GM23248 (cell line): ENCODE results near the gene SLC45A2. TPM values are rescaled to one million over a fixed set of nuclear protein-coding genes. Genes with fewer than 3 reads are reported as not detected.

Experiments
- DNase-seq: peaks from one replicate; pipeline ENCODE4 v3.0.0-alpha.2; 2015
- H2AFZ ChIP-seq: fragments of 200-600 bp; sonication (generic); 2 replicates; pipeline ENCODE4 v1.6.1; 2016; ENCODE audit warnings: antibody characterized with exemption
- H3F3A ChIP-seq: fragments of 200-600 bp; sonication (generic); 2 replicates; pipeline ENCODE4 v1.6.1; 2016; ENCODE audit warnings: mild to moderate bottlenecking, antibody characterized with exemption, mixed run types; ENCODE audit not compliant: insufficient read depth
- H3K27ac ChIP-seq: fragments of 200-600 bp; sonication (generic); 2 replicates; pipeline ENCODE4 v1.5.1; 2016; ENCODE audit warnings: mild to moderate bottlenecking
- H3K27me3 ChIP-seq: fragments of 200-600 bp; sonication (generic); replicated peaks from 2 replicates; pipeline ENCODE4 v1.6.1; 2016; ENCODE audit warnings: mild to moderate bottlenecking; ENCODE audit not compliant: insufficient read depth
- H3K36me3 ChIP-seq: fragments of 200-600 bp; sonication (generic); 2 replicates; pipeline ENCODE4 v1.6.1; 2016; ENCODE audit warnings: low read depth, mild to moderate bottlenecking
- H3K4me1 ChIP-seq: fragments of 200-600 bp; sonication (generic); 2 replicates; pipeline ENCODE4 v1.6.1; 2016; ENCODE audit warnings: mild to moderate bottlenecking; ENCODE audit not compliant: insufficient read depth
- H3K4me2 ChIP-seq: fragments of 200-600 bp; sonication (generic); one replicate; pipeline ENCODE4 v1.6.1; 2016; ENCODE audit warnings: mild to moderate bottlenecking; ENCODE audit not compliant: unreplicated experiment
- H3K4me3 ChIP-seq: fragments of 200-600 bp; sonication (generic); 2 replicates; pipeline ENCODE4 v1.5.1; 2016; ENCODE audit warnings: mild to moderate bottlenecking
- H3K79me2 ChIP-seq: fragments of 200-600 bp; sonication (generic); 2 replicates; pipeline ENCODE4 v1.6.1; 2016; ENCODE audit warnings: mild to moderate bottlenecking; ENCODE audit not compliant: insufficient read depth
- H3K9ac ChIP-seq: fragments of 200-600 bp; sonication (generic); 2 replicates; pipeline ENCODE4 v1.6.1; 2016; ENCODE audit warnings: mild to moderate bottlenecking
- H3K9me2 ChIP-seq: fragments of 200-600 bp; sonication (generic); 2 replicates; pipeline ENCODE4 v1.6.1; 2016; ENCODE audit warnings: mixed run types, mild to moderate bottlenecking, moderate library complexity; ENCODE audit not compliant: insufficient read depth
- H3K9me3 ChIP-seq: fragments of 200-600 bp; sonication (generic); one replicate; pipeline ENCODE4 v1.6.1; 2017; ENCODE audit warnings: low read depth
- H4K20me1 ChIP-seq: fragments of 200-600 bp; sonication (generic); 2 replicates; pipeline ENCODE4 v1.6.0; 2016; ENCODE audit not compliant: insufficient read depth
- EZH2 ChIP-seq: fragments of 200-600 bp; sonication (generic); IDR thresholded peaks from 2 replicates; pipeline ENCODE4 v1.6.1; 2018; ENCODE audit warnings: antibody characterized with exemption, mild to moderate bottlenecking; ENCODE audit not compliant: insufficient read depth, poor library complexity, severe bottlenecking
- EZH2phosphoT487 ChIP-seq: fragments of 200-600 bp; sonication (generic); IDR thresholded peaks from 2 replicates; pipeline ENCODE4 v1.6.1; 2018; ENCODE audit warnings: antibody characterized with exemption, moderate library complexity, mild to moderate bottlenecking, low read depth; ENCODE audit not compliant: insufficient read depth
- WGBS, 2 experiments: methylation state at CpG; one replicate each; pipeline ENCODE4 v1.1.6; 2015 to 2017; ENCODE audit warnings: low lambda C conversion rate in 2 of 2, low coverage in 1 of 2; ENCODE audit errors: missing lambda C conversion rate in 2 of 2; 5-methylcytosine and 5-hydroxymethylcytosine counted together
- in situ Hi-C: fragments of 300-500 bp; cut with MboI; formaldehyde crosslinking; loops from 2 replicates; pipeline ENCODE4 v1.15.0; 2020
- polyA plus RNA-seq: library from polyadenylated mRNA; unstranded; fragments of >200 nt; fragmentation: Nextera tagmentation; extraction: Ambion mirVana; gene quantifications from 2 replicates; pipeline ENCODE4 v1.2.1, GENCODE V29; 2016
- total RNA-seq: library from RNA; depleted of rRNA; stranded (reverse); fragments of >200 nt; shearing (Covaris generic); gene quantifications from 2 replicates; pipeline ENCODE4 v1.2.3, GENCODE V29; 2014

SLC45A2 gene
- total and polyA plus RNA-seq, 2 experiments from 2014 or later: not detected

GRCh38 chr5:34003941-34004340 is 19.4 kb upstream of the SLC45A2 start:
- Histone ChIP-seq H3K4me1 (peaks cover 13% of the 10 kb centered on the region), H4K20me1 (no peaks in the 10 kb centered on the region), H2AFZ (no peak overlapping the region), H3K9me3 (no peaks in the 10 kb centered on the region), H3K27ac (no peak overlapping the region), H3K9ac (no peak overlapping the region), H3K4me2 (no peak overlapping the region), H3K27me3 (no peaks in the 10 kb centered on the region), H3K79me2 (peaks cover 25% of the 10 kb centered on the region), H3K4me3 (no peak overlapping the region), H3K36me3 (peaks cover 9% of the 10 kb centered on the region), H3F3A (peaks cover 18% of the 10 kb centered on the region), H3K9me2 (no peaks in the 10 kb centered on the region)
- in situ Hi-C loops: loop anchor here (10.0 to 25.0 kb wide), 2 partner anchors 461 to 883 kb away; no protein-coding TSS in a partner anchor
- TF ChIP-seq EZH2phosphoT487 (no peak), EZH2 (no peak)
- WGBS, 2 experiments: 82 to 84% methylated on average over 4 of the region's 4 CpGs
- no peak for DNase-seq

- no peak overlapping the region for H2AFZ ChIP-seq
- no peak for DNase-seq
- no peaks in the 10 kb centered on the region for H4K20me1 ChIP-seq
- peaks cover 9% of the 10 kb centered on the region for H3K36me3 ChIP-seq
- no peak overlapping the region for H3K4me2 ChIP-seq
- WGBS, 2 experiments: 96 to 98% methylated on average over 10 of the region's 10 CpGs
- TF ChIP-seq EZH2phosphoT487: no peak
- TF ChIP-seq EZH2: no peak
- H3K9ac ChIP-seq: no peak overlapping the region
- H3K79me2 ChIP-seq: peaks cover 25% of the 10 kb centered on the region
- H3K27me3 ChIP-seq: no peaks in the 10 kb centered on the region
- H3K4me3 ChIP-seq: no peak overlapping the region
- H3K9me2 ChIP-seq: no peaks in the 10 kb centered on the region
- peaks cover 9% of the 10 kb centered on the region; the same call in 1 of the 2 replicates for H3K4me1 ChIP-seq
- peaks cover 13% of the 10 kb centered on the region for H3F3A ChIP-seq
- H3K9me3 ChIP-seq: no peaks in the 10 kb centered on the region
- in situ Hi-C loops: loop anchor here (10.0 to 25.0 kb wide), 2 partner anchors 462 to 885 kb away; no protein-coding TSS in a partner anchor
- H3K27ac ChIP-seq: no peak overlapping the region
Measured at GRCh38 chr5:34002629-34003328, 18.3 kb upstream of the SLC45A2 start.

DNA sequence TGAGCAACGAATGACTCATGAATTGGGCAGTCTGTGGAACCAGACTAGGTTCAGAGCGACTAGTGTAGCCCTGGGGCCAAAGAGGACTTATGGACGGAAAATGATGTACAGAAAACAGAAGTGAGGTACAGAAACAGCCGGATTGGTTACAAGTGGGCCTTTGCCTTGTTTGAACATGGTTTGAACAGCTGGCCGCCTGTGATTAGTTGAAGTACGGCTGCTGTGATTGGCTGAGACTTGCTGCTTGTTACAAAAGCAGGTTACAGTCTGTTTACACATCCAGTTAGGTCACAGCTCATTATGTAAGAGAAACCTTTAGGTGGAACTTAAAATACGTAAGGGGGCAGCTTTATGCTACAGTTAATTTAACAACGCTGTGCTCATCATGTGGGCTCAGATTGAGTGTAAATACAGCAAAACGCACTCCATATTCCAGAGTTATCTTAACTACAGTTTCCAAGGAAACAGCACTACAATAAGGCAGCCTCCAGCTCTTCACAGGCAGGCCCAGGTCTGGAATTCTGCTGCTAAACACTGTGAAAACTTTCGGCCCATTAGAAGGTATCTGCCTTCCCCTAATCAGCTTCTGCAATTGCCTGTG is 16.8 kb upstream of the SLC45A2 start:
- Histone ChIP-seq H3K9me3 (no peaks in the 10 kb centered on the region), H3K4me3 (no peak overlapping the region), H3K9me2 (no peaks in the 10 kb centered on the region), H3K4me2 (no peak overlapping the region), H3F3A (peaks cover 7% of the 10 kb centered on the region), H2AFZ (no peak overlapping the region), H4K20me1 (no peaks in the 10 kb centered on the region), H3K27me3 (no peaks in the 10 kb centered on the region), H3K79me2 (peaks cover 16% of the 10 kb centered on the region), H3K4me1 (peaks cover 7% of the 10 kb centered on the region), H3K27ac (no peak overlapping the region), H3K9ac (no peak overlapping the region), H3K36me3 (peaks cover 9% of the 10 kb centered on the region)
- no peak for TF ChIP-seq EZH2phosphoT487
- TF ChIP-seq EZH2: no peak
- peak; percentile 18 for DNase-seq
- in situ Hi-C loops: loop anchor here (10.0 to 25.0 kb wide), 2 partner anchors 463 to 886 kb away; no protein-coding TSS in a partner anchor
- WGBS, 2 experiments: 93 to 95% methylated on average over 10 of the region's 10 CpGs

DNA sequence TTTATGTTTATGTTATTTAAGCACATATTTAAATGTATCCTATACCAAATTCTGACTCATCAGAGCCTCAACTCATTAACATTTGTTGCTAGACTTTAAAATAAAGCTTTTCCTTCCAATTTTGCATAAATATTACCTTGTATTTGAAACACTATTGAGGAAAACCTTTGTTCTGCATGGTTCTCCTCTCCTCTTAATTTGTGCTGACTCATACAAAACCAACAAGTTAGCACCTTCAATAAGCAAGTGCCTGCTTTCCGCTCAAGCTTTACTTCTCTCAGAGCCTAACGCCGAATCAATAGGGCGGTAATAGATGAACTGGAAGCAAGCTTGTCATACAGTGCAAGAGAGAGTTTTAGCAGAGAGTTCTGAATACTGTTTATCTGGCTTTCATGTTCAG is 15.5 kb upstream of the SLC45A2 start:
- no peaks in the 10 kb centered on the region for H3K9me2 ChIP-seq
- no peak for TF ChIP-seq EZH2phosphoT487
- no peak for TF ChIP-seq EZH2

More for the DNA sequence above, 15.5 kb upstream of the SLC45A2 start:
- Histone ChIP-seq H3K79me2 (0 out of 2 replicates have a peak, but pooled peaks cover 5% of the 10 kb centered on the region), H3K9ac (no peak overlapping the region), H2AFZ (no peak overlapping the region), H4K20me1 (no peaks in the 10 kb centered on the region), H3K9me3 (no peaks in the 10 kb centered on the region), H3F3A (peaks cover 7% of the 10 kb centered on the region), H3K4me3 (no peak overlapping the region), H3K4me1 (peaks cover 7% of the 10 kb centered on the region), H3K27me3 (no peaks in the 10 kb centered on the region), H3K36me3 (peaks cover 9% of the 10 kb centered on the region), H3K27ac (no peak overlapping the region), H3K4me2 (no peak overlapping the region)
- no peak for DNase-seq
- 96 to 98% methylated on average over 4 of the region's 4 CpGs for WGBS, 2 experiments
- in situ Hi-C loops: loop anchor here (10.0 to 25.0 kb wide), 2 partner anchors 465 to 887 kb away; no protein-coding TSS in a partner anchor
